ENCODE data around the gene ZFP36L2. TPM values are rescaled to one million over a fixed set of nuclear protein-coding genes. Genes with fewer than 3 reads are reported as not detected.

Gene ZFP36L2
- total and polyA plus RNA-seq, 9 of the 15 experiments (the other 6 are each of a cell fraction or from before 2014, with no cell fraction given), result 4.1 to 60.6 (median 20.3) TPM

GRCh38 chr2:43178055-43178598 lies 48.3 kb downstream of the ZFP36L2 start (continued):
- peak in 1 of 2 experiments; percentile 77; a peak in 2 of 4 replicates for TF ChIP-seq RCOR1 (IDR thresholded peaks at IDR 0.05; ENCODE audit: borderline replicate concordance in 1 of 2, low read depth in 2 of 2, low read length in 2 of 2)
- peak; percentile 18 to 28; a peak in 2 of 4 replicates for TF ChIP-seq RAD21 (CRISPR knock-in tag; conservative IDR thresholded peaks at IDR 0.05 in 1 of 2, IDR thresholded peaks at IDR 0.05 in 1 of 2)
- 0 out of 2 replicates have a peak, but pooled peaks have one; percentile 71 for TF ChIP-seq GABPB2 (CRISPR knock-in tag; conservative IDR thresholded peaks at IDR 0.05)
- no peak for TF ChIP-seq MLX (CRISPR knock-in tag; conservative IDR thresholded peaks at IDR 0.05)
- TF ChIP-seq ZNF277 (CRISPR knock-in tag; IDR thresholded peaks at IDR 0.05; ENCODE audit: borderline replicate concordance), result no peak
- no peak for TF ChIP-seq RBM17 (IDR thresholded peaks at IDR 0.05; ENCODE audit: borderline replicate concordance, low read depth, low read length)
- TF ChIP-seq TAF9B (IDR thresholded peaks at IDR 0.05; ENCODE audit: partially characterized antibody), result peak; percentile 26
- 0 out of 2 replicates have a peak, but pooled peaks have one; percentile 5 for TF ChIP-seq CHD2 (IDR thresholded peaks at IDR 0.05; ENCODE audit: low read depth, low read length)
- TF ChIP-seq TAL1 (IDR thresholded peaks at IDR 0.05), result peak; percentile 88
- no peak for TF ChIP-seq CEBPZ (IDR thresholded peaks at IDR 0.05; ENCODE audit: borderline replicate concordance, low read depth, low read length)
- TF ChIP-seq ATF4 (CRISPR knock-in tag; IDR thresholded peaks at IDR 0.05), result 0 out of 2 replicates have a peak, but pooled peaks have one; percentile 2
- peak in 1 of 2 experiments; percentile 84; a peak in 1 of 4 replicates for TF ChIP-seq TBL1XR1 (IDR thresholded peaks at IDR 0.05; ENCODE audit: low read length in 2 of 2)
- TF ChIP-seq ZNF830 (CRISPR knock-in tag; IDR thresholded peaks at IDR 0.05), result no peak
- no peak for TF ChIP-seq ZNF224 (CRISPR knock-in tag; IDR thresholded peaks at IDR 0.05)
- peak; percentile 2; the same call in 1 of the 2 replicates for TF ChIP-seq TFE3 (CRISPR knock-in tag; IDR thresholded peaks at IDR 0.05)
- TF ChIP-seq TEAD2 (tag; IDR thresholded peaks at IDR 0.05), result peak; percentile 42; the same call in 1 of the 2 replicates
- peak; percentile 66; the same call in 1 of the 2 replicates for TF ChIP-seq GATAD2B (IDR thresholded peaks at IDR 0.05; ENCODE audit: borderline replicate concordance)

All from K562 (cell line).